GM19238 (cell line): Measurements from ENCODE around the gene HELZ.
"Not testable (repeated sequence)": the region's sequence is repeated elsewhere in the genome, so short reads cannot be mapped to it uniquely, and the experiment has no call there.

Source experiments
- DNase-seq: peaks from one replicate; pipeline ENCODE4 v3.0.0; 2011; ENCODE audit warnings: low spot score; ENCODE audit not compliant: insufficient read length

HELZ gene

GRCh38 chr17:67053438-67054000, 191.5 kb downstream of the HELZ start:
- no peak for DNase-seq

- no peak for DNase-seq
Observed at GRCh38 chr17:67052720-67053437, 192.1 kb downstream of the HELZ start.

GRCh38 chr17:67051837-67052236, 193.2 kb downstream of the HELZ start:
- DNase-seq = no peak

- DNase-seq = no peak
Observed at GRCh38 chr17:67051155-67051538, 193.8 kb downstream of the HELZ start.

- DNase-seq = no peak
Observed at GRCh38 chr17:67050471-67051154, 194.4 kb downstream of the HELZ start.

- DNase-seq = no peak
Observed at GRCh38 chr17:67050066-67050465, 194.9 kb downstream of the HELZ start.

- no peak for DNase-seq
Observed at GRCh38 chr17:67049025-67049739, 195.8 kb downstream of the HELZ start.

GRCh38 chr17:67047382-67047781, 197.6 kb downstream of the HELZ start:
- DNase-seq = no peak

GRCh38 chr17:67046398-67046797, 198.6 kb downstream of the HELZ start:
- DNase-seq = no peak

- no peak for DNase-seq
Observed at GRCh38 chr17:67044940-67045339, 200.1 kb downstream of the HELZ start.

GRCh38 chr17:67044016-67044772, 200.8 kb downstream of the HELZ start, which contains the start of gene CACNG1:
Gene CACNG1 (plus strand): TSS chr17:67044554. CDS start chr17:67044661, 107 bp downstream.
- no peak for DNase-seq

- DNase-seq = no peak
Observed at GRCh38 chr17:67043283-67043682, 201.7 kb downstream of the HELZ start.

GRCh38 chr17:67041941-67042899, 202.8 kb downstream of the HELZ start:
- DNase-seq = no peak

GRCh38 chr17:67041531-67041930, 203.5 kb downstream of the HELZ start:
- DNase-seq = no peak

- not testable (repeated sequence) for DNase-seq
Observed at GRCh38 chr17:67041119-67041518, 203.9 kb downstream of the HELZ start.

- DNase-seq = no peak
Observed at GRCh38 chr17:67040652-67041051, 204.3 kb downstream of the HELZ start.

- no peak for DNase-seq
Observed at GRCh38 chr17:67038861-67039365, 206.1 kb downstream of the HELZ start.

- DNase-seq = peak; percentile 52
Observed at GRCh38 chr17:67035131-67036083, 209.6 kb downstream of the HELZ start.

- no peak for DNase-seq
Observed at GRCh38 chr17:67033613-67034012, 211.4 kb downstream of the HELZ start.
